ENCODE data around the gene PCSK6. TPM values are rescaled to one million over a fixed set of nuclear protein-coding genes. Genes with fewer than 3 reads are reported as not detected.

Gene PCSK6
- total RNA-seq, 1 donor from 2014 or later, result 16.6 TPM

GRCh38 chr15:101500865-101501551 is 11.5 kb upstream of the PCSK6 start:
- no peaks in the 10 kb centered on the region for H3K36me3 ChIP-seq
- TF ChIP-seq, protein P1, sequence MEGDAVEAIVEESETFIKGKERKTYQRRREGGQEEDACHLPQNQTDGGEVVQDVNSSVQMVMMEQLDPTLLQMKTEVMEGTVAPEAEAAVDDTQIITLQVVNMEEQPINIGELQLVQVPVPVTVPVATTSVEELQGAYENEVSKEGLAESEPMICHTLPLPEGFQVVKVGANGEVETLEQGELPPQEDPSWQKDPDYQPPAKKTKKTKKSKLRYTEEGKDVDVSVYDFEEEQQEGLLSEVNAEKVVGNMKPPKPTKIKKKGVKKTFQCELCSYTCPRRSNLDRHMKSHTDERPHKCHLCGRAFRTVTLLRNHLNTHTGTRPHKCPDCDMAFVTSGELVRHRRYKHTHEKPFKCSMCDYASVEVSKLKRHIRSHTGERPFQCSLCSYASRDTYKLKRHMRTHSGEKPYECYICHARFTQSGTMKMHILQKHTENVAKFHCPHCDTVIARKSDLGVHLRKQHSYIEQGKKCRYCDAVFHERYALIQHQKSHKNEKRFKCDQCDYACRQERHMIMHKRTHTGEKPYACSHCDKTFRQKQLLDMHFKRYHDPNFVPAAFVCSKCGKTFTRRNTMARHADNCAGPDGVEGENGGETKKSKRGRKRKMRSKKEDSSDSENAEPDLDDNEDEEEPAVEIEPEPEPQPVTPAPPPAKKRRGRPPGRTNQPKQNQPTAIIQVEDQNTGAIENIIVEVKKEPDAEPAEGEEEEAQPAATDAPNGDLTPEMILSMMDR (IDR thresholded peaks at IDR 0.05), result no peak

GRCh38 chr15:101499863-101500713 is 10.6 kb upstream of the PCSK6 start:
- TF ChIP-seq, protein P1 (IDR thresholded peaks at IDR 0.05), result no peak
- Histone ChIP-seq H3K27me3 (peaks cover 10% of the 10 kb centered on the region), H3K4me1 (peaks cover 15% of the 10 kb centered on the region), H3K36me3 (no peaks in the 10 kb centered on the region), H3K27ac (no peak overlapping the region), H3K4me3 (no peak overlapping the region), H3K9me3 (no peaks in the 10 kb centered on the region)
- intact Hi-C loops (cut with DNase I), result no loop called here
- DNase-seq, result no peak
- peak; percentile 6 for ATAC-seq

More at GRCh38 chr15:101500865-101501551, 11.5 kb upstream of the PCSK6 start:
- peaks cover 10% of the 10 kb centered on the region for H3K27me3 ChIP-seq
- DNase-seq (no peak), ATAC-seq (peak; percentile 15)
- no peak overlapping the region for H3K4me3 ChIP-seq
- peaks cover 14% of the 10 kb centered on the region for H3K4me1 ChIP-seq
- intact Hi-C loops (cut with DNase I), result no loop called here
- H3K27ac ChIP-seq, result no peak overlapping the region
- no peaks in the 10 kb centered on the region for H3K9me3 ChIP-seq

- Histone ChIP-seq H3K4me1 (peaks cover 15% of the 10 kb centered on the region), H3K9me3 (no peaks in the 10 kb centered on the region), H3K27ac (no peak overlapping the region), H3K36me3 (no peaks in the 10 kb centered on the region), H3K27me3 (peaks cover 10% of the 10 kb centered on the region), H3K4me3 (no peak overlapping the region)
- TF ChIP-seq, protein P1 (IDR thresholded peaks at IDR 0.05), result no peak
- intact Hi-C loops (cut with DNase I), result no loop called here
- DNase-seq, result no peak
- ATAC-seq, result no peak
Measured at GRCh38 chr15:101498717-101499480, 9.4 kb upstream of the PCSK6 start.

GRCh38 chr15:101498076-101498716 is 8.7 kb upstream of the PCSK6 start:
- Histone ChIP-seq H3K4me3 (no peak overlapping the region), H3K9me3 (no peaks in the 10 kb centered on the region), H3K36me3 (no peaks in the 10 kb centered on the region), H3K27me3 (peaks cover 10% of the 10 kb centered on the region), H3K4me1 (peaks cover 15% of the 10 kb centered on the region), H3K27ac (no peak overlapping the region)
- intact Hi-C loops (cut with DNase I), result no loop called here
- TF ChIP-seq, protein P1 (IDR thresholded peaks at IDR 0.05), result no peak
- DNase-seq (no peak), ATAC-seq (no peak)

DNA sequence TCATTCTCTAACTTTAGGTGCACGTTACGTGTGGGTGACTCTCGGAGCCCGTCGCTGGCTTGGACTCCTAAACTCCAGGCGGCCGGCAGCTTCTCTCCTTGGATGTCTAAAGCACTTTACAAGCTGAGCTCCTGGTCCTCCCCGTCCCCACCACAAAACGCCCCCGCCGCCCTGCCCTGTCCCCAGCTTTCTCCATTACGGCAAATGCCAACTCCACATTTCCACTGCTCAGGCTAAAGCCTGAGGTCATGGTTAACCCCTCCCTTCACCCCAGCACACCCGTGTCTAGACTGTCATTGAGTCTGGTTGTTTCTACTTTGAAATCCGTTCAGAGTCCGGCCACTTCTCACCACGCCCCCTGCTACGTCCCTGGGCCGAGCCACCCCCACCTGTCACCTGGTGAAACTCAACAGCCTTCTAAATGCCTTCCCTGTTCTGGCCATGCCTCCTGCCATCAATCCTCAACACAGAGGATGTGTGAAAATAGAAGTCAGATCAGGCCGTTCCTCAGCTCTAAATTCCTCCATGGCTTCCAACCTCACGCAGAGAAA is 8.1 kb upstream of the PCSK6 start:
- Histone ChIP-seq H3K27me3 (peaks cover 6% of the 10 kb centered on the region), H3K36me3 (no peaks in the 10 kb centered on the region), H3K4me3 (no peak overlapping the region), H3K9me3 (no peaks in the 10 kb centered on the region), H3K27ac (no peak overlapping the region), H3K4me1 (peaks cover 15% of the 10 kb centered on the region)
- intact Hi-C loops (cut with DNase I), result no loop called here
- ATAC-seq (no peak), DNase-seq (no peak)
- TF ChIP-seq, protein P1 (IDR thresholded peaks at IDR 0.05), result no peak
